A673 (cell line): ENCODE results near the gene TMPRSS13. TPM values are rescaled to one million over a fixed set of nuclear protein-coding genes. Genes with fewer than 3 reads are reported as not detected.

Experiments
- BruUV-seq: library from RNA; stranded (reverse); fragments of 400-500 nt; replicated peaks from 2 replicates; lab custom pipeline; 2021; lab: Mats Ljungman, UMichigan
- CTCF ChIA-PET: fragments of 300-600 bp; sonication (Branson Sonifier 250); formaldehyde crosslinking; loops from one replicate; lab custom pipeline; 2022; ENCODE audit warnings: antibody characterized with exemption; lab: Charles Lee
- POLR2A ChIA-PET: fragments of 300-600 bp; sonication (Branson Sonifier 250); formaldehyde crosslinking; loops from one replicate; lab custom pipeline; 2022; ENCODE audit warnings: antibody characterized with exemption; ENCODE audit not compliant: low non-redundant PET; lab: Charles Lee
- DNase-seq: peaks from one replicate; pipeline ENCODE4 v3.0.0-alpha.2; 2015; ENCODE audit warnings: low spot score
- H3K27ac ChIP-seq: fragments of 200-600 bp; sonication (generic); 2 replicates; pipeline ENCODE4 v1.5.1; 2016; ENCODE audit warnings: mixed run types, low read depth, mild to moderate bottlenecking, mixed read lengths, antibody characterized with exemption, low read length; ENCODE audit not compliant: poor library complexity, severe bottlenecking
- H3K27me3 ChIP-seq: fragments of 200-600 bp; sonication (generic); replicated peaks from 2 replicates; pipeline ENCODE4 v1.6.1; 2017; ENCODE audit warnings: mixed run types, low read depth, mild to moderate bottlenecking, mixed read lengths, antibody characterized with exemption, low read length; ENCODE audit not compliant: insufficient read depth, poor library complexity
- H3K36me3 ChIP-seq: fragments of 200-600 bp; sonication (generic); 2 replicates; pipeline ENCODE4 v1.6.1; 2016; ENCODE audit warnings: mixed run types, mild to moderate bottlenecking, mixed read lengths, antibody characterized with exemption, low read length; ENCODE audit not compliant: insufficient read depth, poor library complexity, severe bottlenecking
- H3K4me1 ChIP-seq: fragments of 200-600 bp; sonication (generic); 2 replicates; pipeline ENCODE4 v1.6.1; 2017; ENCODE audit warnings: mixed run types, mild to moderate bottlenecking, mixed read lengths, antibody characterized with exemption, low read length; ENCODE audit not compliant: insufficient read depth, poor library complexity, severe bottlenecking
- H3K4me3 ChIP-seq: fragments of 200-600 bp; sonication (generic); 2 replicates; pipeline ENCODE4 v1.5.1; 2016; ENCODE audit warnings: low read depth, mixed run types, mild to moderate bottlenecking, mixed read lengths, low read length; ENCODE audit not compliant: poor library complexity, severe bottlenecking
- H3K9me3 ChIP-seq: fragments of 200-600 bp; sonication (generic); 2 replicates; pipeline ENCODE4 v1.6.1; 2016; ENCODE audit warnings: mixed run types, low read depth, mild to moderate bottlenecking, mixed read lengths, antibody characterized with exemption, low read length; ENCODE audit not compliant: poor library complexity, severe bottlenecking
- CTCF ChIP-seq: fragments of 300-800, 200-600 bp; sonication (generic); conservative IDR thresholded peaks from 2 replicates; pipeline ENCODE4 v1.5.1; 2017; ENCODE audit warnings: low read depth, mild to moderate bottlenecking, antibody characterized with exemption, low read length, moderate library complexity, mixed read lengths
- EZH2 ChIP-seq: fragments of 200-600 bp; sonication (generic); IDR thresholded peaks from 2 replicates; pipeline ENCODE4 v1.6.1; 2017; ENCODE audit warnings: borderline replicate concordance, low read depth, mild to moderate bottlenecking, mixed read lengths, antibody characterized with exemption, low read length; ENCODE audit not compliant: poor library complexity, severe bottlenecking
- intact Hi-C: fragments of 100-400 bp; cut with micrococcal nuclease; formaldehyde crosslinking; loops from one replicate; pipeline ENCODE4 v1.10.0; 2022; ENCODE audit not compliant: unreplicated experiment
- total RNA-seq: library from RNA; stranded (reverse); gene quantifications from 2 replicates; pipeline ENCODE4 v1.2.3, GENCODE V29; 2021

The TMPRSS13 gene
- total RNA-seq, 1 experiment from 2014 or later: not detected

DNA sequence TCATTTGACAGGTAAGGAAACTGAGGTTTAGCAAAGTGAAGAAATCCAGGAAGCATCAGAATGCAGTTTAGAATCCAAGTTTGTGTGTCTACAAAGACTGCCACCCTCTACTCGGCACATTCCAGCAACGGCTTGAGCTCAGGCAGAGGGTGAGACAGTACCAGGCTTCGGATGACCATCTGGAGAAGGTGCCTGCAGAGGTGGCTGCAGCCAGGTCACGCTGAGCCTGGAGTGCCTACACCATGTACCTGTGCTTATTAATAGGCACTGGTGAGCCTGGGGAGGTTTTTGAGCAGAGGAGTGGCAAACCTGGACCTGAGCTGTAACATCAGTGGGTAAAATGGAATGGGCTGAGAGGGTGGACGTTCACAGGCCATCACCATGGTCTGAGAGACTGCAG is 57.4 kb downstream of the TMPRSS13 start:
- POLR2A ChIA-PET: no interaction called here

GRCh38 chr11:117871160-117871559 is 58.0 kb downstream of the TMPRSS13 start:
- H3K4me1 ChIP-seq: peaks cover 5% of the 10 kb centered on the region
- ChIA-PET POLR2A (no interaction called here), CTCF (no interaction called here)
- no peak overlapping the region for H3K4me3 ChIP-seq
- no peak overlapping the region for H3K27ac ChIP-seq
- TF ChIP-seq EZH2: no peak
- intact Hi-C loops: no loop called here
- no peaks in the 10 kb centered on the region for H3K36me3 ChIP-seq
- no peaks in the 10 kb centered on the region for H3K27me3 ChIP-seq
- BruUV-seq: no TSS peak
- H3K9me3 ChIP-seq: no peaks in the 10 kb centered on the region
- DNase-seq: no peak

More for the DNA sequence above, 57.4 kb downstream of the TMPRSS13 start:
- no TSS peak for BruUV-seq
- Histone ChIP-seq H3K36me3 (no peaks in the 10 kb centered on the region), H3K4me3 (no peak overlapping the region), H3K27ac (no peak overlapping the region), H3K27me3 (no peaks in the 10 kb centered on the region), H3K4me1 (peaks cover 5% of the 10 kb centered on the region), H3K9me3 (no peaks in the 10 kb centered on the region)
- TF ChIP-seq EZH2 (no peak), CTCF (no peak)
- intact Hi-C loops: no loop called here
- CTCF ChIA-PET: no interaction called here
- no peak for DNase-seq

GRCh38 chr11:117870103-117870952 is 58.9 kb downstream of the TMPRSS13 start:
- H3K4me1 ChIP-seq: no peaks in the 10 kb centered on the region
- BruUV-seq: no TSS peak
- TF ChIP-seq EZH2: no peak
- no peaks in the 10 kb centered on the region for H3K36me3 ChIP-seq
- no peaks in the 10 kb centered on the region for H3K27me3 ChIP-seq
- no peaks in the 10 kb centered on the region for H3K9me3 ChIP-seq
- CTCF ChIA-PET: no interaction called here
- POLR2A ChIA-PET: no interaction called here
- H3K4me3 ChIP-seq: no peak overlapping the region
- intact Hi-C loops: no loop called here
- DNase-seq: no peak
- H3K27ac ChIP-seq: no peak overlapping the region

DNA sequence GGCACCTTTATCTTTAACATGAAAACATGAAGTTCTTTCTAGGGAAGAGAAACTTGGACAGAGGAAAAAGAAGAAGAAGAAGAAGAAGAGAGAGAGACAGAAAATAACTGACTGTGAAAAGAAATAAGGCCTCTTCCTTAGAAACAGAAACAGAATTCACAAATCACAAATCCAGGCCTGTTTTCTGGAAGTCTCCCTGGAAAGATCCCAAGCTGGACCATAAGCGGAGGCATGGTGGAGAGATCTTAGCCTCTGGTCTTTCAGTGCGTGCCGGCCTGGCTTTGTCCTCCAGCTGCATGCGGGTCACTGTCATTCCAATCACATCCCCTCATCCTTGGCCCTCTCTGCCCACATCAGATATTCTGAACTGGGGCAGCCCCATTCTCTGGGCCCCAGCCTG is 59.6 kb downstream of the TMPRSS13 start:
- intact Hi-C loops: no loop called here
- no peaks in the 10 kb centered on the region for H3K9me3 ChIP-seq
- no peaks in the 10 kb centered on the region for H3K36me3 ChIP-seq
- no peaks in the 10 kb centered on the region for H3K4me1 ChIP-seq
- no peak for TF ChIP-seq CTCF
- TF ChIP-seq EZH2: no peak
- no peak overlapping the region for H3K4me3 ChIP-seq
- POLR2A ChIA-PET: no interaction called here
- H3K27me3 ChIP-seq: no peaks in the 10 kb centered on the region
- H3K27ac ChIP-seq: no peak overlapping the region
- BruUV-seq: no TSS peak
- DNase-seq: no peak
- CTCF ChIA-PET: no interaction called here
